Prostate gland (tissue), 2 donors: ENCODE measurements around the gene TCF4.

ENCODE experiments used
- CTCF ChIP-seq, 4 experiments: fragments of 200-600 bp in 2 of 4; fragments of 450-650 bp in 2 of 4; sonication (generic) in 2 of 4; IDR thresholded peaks; 1 replicate in 3 of 4; 2 replicates in 1 of 4; pipeline ENCODE4 v1.5.1; 2016 to 2019; ENCODE audit warnings: antibody characterized with exemption in 4 of 4, mild to moderate bottlenecking in 2 of 4, moderate library complexity in 2 of 4
- POLR2A ChIP-seq: fragments of 450-650 bp; IDR thresholded peaks from one replicate; pipeline ENCODE4 v1.6.1; 2016; ENCODE audit warnings: antibody characterized with exemption, mild to moderate bottlenecking
- POLR2AphosphoS5 ChIP-seq: sonication (generic); formaldehyde crosslinking; IDR thresholded peaks from one replicate; pipeline ENCODE4 v1.6.1; 2017; ENCODE audit warnings: antibody characterized with exemption

- TF ChIP-seq CTCF (IDR thresholded peaks at IDR 0.05) (no peak), POLR2A (no peak), POLR2AphosphoS5 (peak; percentile 73)
Measured at GRCh38 chr18:55321265-55322177, 266.5 kb downstream of the TCF4 start.
